GM20000 (cell line): ENCODE measurements around the gene HOXC12.

Source experiments
- DNase-seq: peaks from one replicate; pipeline ENCODE4 v3.0.0; 2012; ENCODE audit warnings: low spot score
- TF ChIP-seq, protein P1 (sequence below): IDR thresholded peaks from 2 replicates; pipeline ENCODE4 v1.5.1; 2012; ENCODE audit warnings: mild to moderate bottlenecking, control low read depth; ENCODE audit errors: extremely low read depth, missing control alignments

Gene HOXC12

GRCh38 chr12:54000116-54001114 lies 45.7 kb downstream of the HOXC12 start, which contains the start of gene HOXC9:
HOXC9 (plus strand) TSS chr12:54000161; CDS start chr12:54000189, 28 bp downstream.
- TF ChIP-seq, protein P1, sequence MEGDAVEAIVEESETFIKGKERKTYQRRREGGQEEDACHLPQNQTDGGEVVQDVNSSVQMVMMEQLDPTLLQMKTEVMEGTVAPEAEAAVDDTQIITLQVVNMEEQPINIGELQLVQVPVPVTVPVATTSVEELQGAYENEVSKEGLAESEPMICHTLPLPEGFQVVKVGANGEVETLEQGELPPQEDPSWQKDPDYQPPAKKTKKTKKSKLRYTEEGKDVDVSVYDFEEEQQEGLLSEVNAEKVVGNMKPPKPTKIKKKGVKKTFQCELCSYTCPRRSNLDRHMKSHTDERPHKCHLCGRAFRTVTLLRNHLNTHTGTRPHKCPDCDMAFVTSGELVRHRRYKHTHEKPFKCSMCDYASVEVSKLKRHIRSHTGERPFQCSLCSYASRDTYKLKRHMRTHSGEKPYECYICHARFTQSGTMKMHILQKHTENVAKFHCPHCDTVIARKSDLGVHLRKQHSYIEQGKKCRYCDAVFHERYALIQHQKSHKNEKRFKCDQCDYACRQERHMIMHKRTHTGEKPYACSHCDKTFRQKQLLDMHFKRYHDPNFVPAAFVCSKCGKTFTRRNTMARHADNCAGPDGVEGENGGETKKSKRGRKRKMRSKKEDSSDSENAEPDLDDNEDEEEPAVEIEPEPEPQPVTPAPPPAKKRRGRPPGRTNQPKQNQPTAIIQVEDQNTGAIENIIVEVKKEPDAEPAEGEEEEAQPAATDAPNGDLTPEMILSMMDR, result no peak
- no peak for DNase-seq

GRCh38 chr12:54001283-54002187 lies 46.8 kb downstream of the HOXC12 start:
- DNase-seq, result no peak
- TF ChIP-seq, protein P1, result no peak

- TF ChIP-seq, protein P1, result no peak
- DNase-seq, result no peak
Observed at GRCh38 chr12:54002278-54002914, 47.7 kb downstream of the HOXC12 start.

DNA sequence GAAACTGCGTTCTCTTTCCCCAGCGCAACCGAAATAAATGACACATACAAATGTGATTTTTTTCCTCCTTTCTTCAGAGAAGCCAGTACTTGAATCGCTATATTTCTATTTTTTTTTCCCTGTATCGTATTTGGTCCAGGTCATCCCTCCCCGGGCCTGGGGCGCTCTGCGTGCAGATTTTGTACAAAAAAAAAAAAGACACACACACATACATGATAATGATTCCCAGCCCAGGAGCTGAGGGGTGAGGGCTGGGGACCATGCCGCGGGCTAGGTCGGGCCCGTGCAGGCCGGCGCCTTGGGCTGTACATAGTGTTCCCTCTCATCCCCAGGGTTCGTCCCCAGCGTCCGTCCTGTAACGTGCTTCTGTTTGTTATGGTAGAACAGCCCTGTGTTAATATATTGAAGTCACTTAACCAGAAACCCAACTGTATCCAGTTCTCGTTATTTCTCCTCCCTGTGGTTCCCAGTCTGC lies 48.2 kb downstream of the HOXC12 start:
- TF ChIP-seq, protein P1, result no peak
- DNase-seq, result no peak

DNA sequence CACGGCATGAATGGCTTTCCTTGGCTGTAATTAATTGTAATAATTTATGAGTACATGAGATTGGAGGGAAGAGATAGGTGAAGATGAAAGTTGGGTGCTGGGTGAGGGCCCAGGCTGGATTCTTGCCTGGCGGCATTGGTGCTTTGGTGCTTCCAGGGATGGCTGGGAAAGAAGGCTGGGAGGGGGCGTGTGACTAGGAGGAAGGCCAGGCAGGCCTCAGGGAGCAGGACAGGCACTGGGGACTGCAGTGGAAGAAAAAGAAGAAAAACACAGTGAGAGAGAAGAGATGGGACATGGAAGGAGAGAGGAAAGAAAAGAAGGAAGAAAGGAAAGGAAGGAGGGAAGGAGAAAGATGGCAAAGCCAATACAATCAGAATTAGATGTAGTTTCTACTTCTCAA lies 48.9 kb downstream of the HOXC12 start:
- DNase-seq, result no peak
- TF ChIP-seq, protein P1, result no peak

DNA sequence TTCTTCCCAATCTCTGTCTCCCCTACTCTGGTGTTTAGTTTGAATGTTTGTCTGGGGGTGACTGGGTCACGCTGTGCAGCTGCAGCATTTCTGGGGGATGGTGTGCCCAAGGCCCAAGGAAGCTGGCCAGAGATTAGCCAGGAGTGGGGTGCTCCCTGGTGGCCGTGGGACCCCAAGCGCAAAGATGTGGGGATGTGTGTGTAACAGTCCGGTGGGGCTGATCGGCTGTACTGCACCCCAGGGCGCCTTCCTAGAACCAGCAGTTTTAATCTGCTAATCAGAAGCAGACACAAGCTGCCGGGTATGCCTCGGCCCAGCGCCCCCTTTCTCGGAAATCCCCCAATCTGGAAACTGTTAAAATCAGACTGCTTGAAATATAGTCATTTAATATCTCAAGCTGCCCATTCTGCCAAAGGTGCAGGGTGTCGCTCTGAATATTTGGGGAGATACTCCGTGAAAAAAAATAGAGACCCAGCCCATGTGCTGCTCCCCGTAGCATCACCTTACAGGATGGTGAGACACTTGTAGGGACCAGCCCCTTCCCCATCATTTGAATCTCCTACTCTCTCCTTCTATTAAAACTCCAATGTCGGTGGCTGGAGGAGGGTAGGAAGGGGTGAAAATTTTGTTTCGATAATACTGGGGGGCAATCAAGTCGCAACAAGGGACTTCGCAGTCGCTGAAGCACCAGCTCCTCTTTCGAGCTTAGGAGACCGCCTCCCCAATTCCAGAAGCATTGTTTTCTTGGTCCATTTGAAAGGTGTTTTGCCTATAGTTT lies 49.5 kb downstream of the HOXC12 start:
- no peak for DNase-seq
- TF ChIP-seq, protein P1, result no peak
